ENCODE results near the gene CAMSAP1.

GRCh38 chr9:135864447-135865049, 42.8 kb downstream of the CAMSAP1 start:
- TF ChIP-seq POLR2A (IDR thresholded peaks at IDR 0.05; ENCODE audit: low read depth, low read length): no peak
- no peak for TF ChIP-seq POLR2AphosphoS5 (IDR thresholded peaks at IDR 0.05; ENCODE audit: low read depth, low read length)
